GM12875 (cell line): ENCODE data around the gene COPZ1.

Experiments used
- H3K4me3 ChIP-seq: one replicate; pipeline ENCODE4 v1.5.1; 2011; ENCODE audit warnings: low read depth, low read length, control low read depth
- CTCF ChIP-seq: IDR thresholded peaks from 2 replicates; pipeline ENCODE4 v1.5.1; 2011; ENCODE audit warnings: low read depth, mild to moderate bottlenecking, control low read depth, inconsistent platforms, low read length, moderate library complexity, borderline replicate concordance; ENCODE audit not compliant: insufficient read depth

COPZ1 gene

GRCh38 chr12:54398218-54398617 lies 73.3 kb downstream of the COPZ1 start:
- H3K4me3 ChIP-seq = no peak overlapping the region
- no peak for TF ChIP-seq CTCF

- peak; percentile 97 for TF ChIP-seq CTCF
- H3K4me3 ChIP-seq = no peak overlapping the region
Measured at GRCh38 chr12:54398995-54399793, 74.3 kb downstream of the COPZ1 start.

GRCh38 chr12:54401119-54401518 lies 76.2 kb downstream of the COPZ1 start:
- no peak for TF ChIP-seq CTCF
- H3K4me3 ChIP-seq = no peak overlapping the region
